Stomach (tissue), 4 donors: ENCODE measurements around the gene ACOT9.

ENCODE experiments used
- POLR2A ChIP-seq, 4 donors: fragments of 450-650 bp; IDR thresholded peaks; one replicate each; pipeline ENCODE4 v1.6.1; 2016; ENCODE audit warnings: antibody characterized with exemption in 4 of 4, control low read depth in 2 of 4, mild to moderate bottlenecking in 1 of 4, moderate library complexity in 1 of 4
- TF ChIP-seq, protein P1 (sequence below), 7 experiments: fragments of 450-650 bp in 4 of 7; fragments of 200-600 bp in 3 of 7; sonication (generic) in 3 of 7; IDR thresholded peaks; one replicate each; pipeline ENCODE4 v1.5.1; 2016 to 2019; ENCODE audit warnings: antibody characterized with exemption in 7 of 7, control low read depth in 2 of 7, mild to moderate bottlenecking in 1 of 7

DNA sequence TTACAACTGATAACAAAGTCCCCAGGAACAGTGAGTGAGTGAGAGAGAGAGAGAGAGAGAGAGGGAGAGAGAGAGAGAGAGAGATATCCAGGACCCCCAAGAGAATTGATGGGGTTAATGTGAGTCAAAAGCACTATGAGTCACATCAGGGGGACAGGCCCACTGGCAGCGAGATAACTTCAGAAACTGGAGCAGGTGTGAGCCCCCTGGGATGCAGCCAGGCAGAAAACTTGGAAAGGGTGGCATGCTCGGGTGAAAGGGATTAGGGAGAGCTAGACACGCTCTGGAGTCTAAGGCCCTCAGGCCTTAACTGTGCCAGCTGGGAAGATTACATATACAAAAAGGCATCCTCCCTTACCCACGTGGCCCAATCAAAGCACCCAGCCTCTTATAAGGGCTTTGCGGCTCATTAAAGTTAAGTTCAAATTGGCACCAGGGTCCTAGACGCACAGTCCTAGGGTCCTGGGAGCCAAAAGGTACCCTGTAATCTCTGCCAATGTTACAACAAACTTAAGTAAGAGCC lies 841 bp downstream of the ACOT9 start:
- TF ChIP-seq, protein P1, sequence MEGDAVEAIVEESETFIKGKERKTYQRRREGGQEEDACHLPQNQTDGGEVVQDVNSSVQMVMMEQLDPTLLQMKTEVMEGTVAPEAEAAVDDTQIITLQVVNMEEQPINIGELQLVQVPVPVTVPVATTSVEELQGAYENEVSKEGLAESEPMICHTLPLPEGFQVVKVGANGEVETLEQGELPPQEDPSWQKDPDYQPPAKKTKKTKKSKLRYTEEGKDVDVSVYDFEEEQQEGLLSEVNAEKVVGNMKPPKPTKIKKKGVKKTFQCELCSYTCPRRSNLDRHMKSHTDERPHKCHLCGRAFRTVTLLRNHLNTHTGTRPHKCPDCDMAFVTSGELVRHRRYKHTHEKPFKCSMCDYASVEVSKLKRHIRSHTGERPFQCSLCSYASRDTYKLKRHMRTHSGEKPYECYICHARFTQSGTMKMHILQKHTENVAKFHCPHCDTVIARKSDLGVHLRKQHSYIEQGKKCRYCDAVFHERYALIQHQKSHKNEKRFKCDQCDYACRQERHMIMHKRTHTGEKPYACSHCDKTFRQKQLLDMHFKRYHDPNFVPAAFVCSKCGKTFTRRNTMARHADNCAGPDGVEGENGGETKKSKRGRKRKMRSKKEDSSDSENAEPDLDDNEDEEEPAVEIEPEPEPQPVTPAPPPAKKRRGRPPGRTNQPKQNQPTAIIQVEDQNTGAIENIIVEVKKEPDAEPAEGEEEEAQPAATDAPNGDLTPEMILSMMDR (IDR thresholded peaks at IDR 0.05): no peak
- no peak for TF ChIP-seq POLR2A (IDR thresholded peaks at IDR 0.05)
